HUES48 (cell line): ENCODE data around the gene ZNFX1.

Source experiments
- H3K27ac ChIP-seq: one replicate; pipeline ENCODE4 v1.7.0; 2013; ENCODE audit warnings: low read depth, low read length, inconsistent platforms
- H3K27me3 ChIP-seq: 2 replicates; pipeline ENCODE4 v1.6.1; 2013; ENCODE audit warnings: mild to moderate bottlenecking, low read length; ENCODE audit not compliant: control insufficient read depth, insufficient read depth
- H3K36me3 ChIP-seq: 2 replicates; pipeline ENCODE4 v1.6.1; 2013; ENCODE audit warnings: low read length; ENCODE audit not compliant: control insufficient read depth, insufficient read depth
- H3K4me1 ChIP-seq: 2 replicates; pipeline ENCODE4 v1.6.1; 2013; ENCODE audit warnings: mild to moderate bottlenecking, low read length; ENCODE audit not compliant: control insufficient read depth, insufficient read depth
- H3K4me3 ChIP-seq: 2 replicates; pipeline ENCODE4 v1.5.1; 2013; ENCODE audit warnings: mild to moderate bottlenecking, low read depth, low read length
- H3K9ac ChIP-seq: 2 replicates; pipeline ENCODE4 v1.6.1; 2013; ENCODE audit warnings: mild to moderate bottlenecking, low read depth, low read length, moderate library complexity
- H3K9me3 ChIP-seq: 2 replicates; pipeline ENCODE4 v1.6.1; 2013; ENCODE audit warnings: low read length; ENCODE audit not compliant: control insufficient read depth, insufficient read depth

The ZNFX1 gene

DNA sequence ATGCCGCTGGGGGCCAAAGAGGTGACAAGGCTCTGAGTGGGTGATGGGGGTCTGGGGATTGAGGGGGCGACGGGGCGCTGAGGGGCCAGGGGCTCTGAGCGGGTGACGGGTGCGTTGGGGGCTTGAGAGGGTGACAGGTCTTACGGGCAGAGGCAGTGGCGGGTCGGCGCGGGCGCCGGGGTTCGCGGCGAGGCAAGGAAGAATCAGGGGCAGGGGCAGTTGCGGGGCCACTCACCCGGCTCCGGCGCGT lies 146 bp downstream of the ZNFX1 start:
- Histone ChIP-seq H3K4me3 (peak overlapping the region; percentile 93), H3K9me3 (0 out of 2 replicates have a peak, but pooled peaks cover 7% of the 10 kb centered on the region), H3K36me3 (peaks cover 66% of the 10 kb centered on the region), H3K9ac (peak overlapping the region; percentile 99; the same call in 1 of the 2 replicates), H3K27ac (peak overlapping the region; percentile 98), H3K27me3 (no peaks in the 10 kb centered on the region), H3K4me1 (peaks cover 7% of the 10 kb centered on the region)

DNA sequence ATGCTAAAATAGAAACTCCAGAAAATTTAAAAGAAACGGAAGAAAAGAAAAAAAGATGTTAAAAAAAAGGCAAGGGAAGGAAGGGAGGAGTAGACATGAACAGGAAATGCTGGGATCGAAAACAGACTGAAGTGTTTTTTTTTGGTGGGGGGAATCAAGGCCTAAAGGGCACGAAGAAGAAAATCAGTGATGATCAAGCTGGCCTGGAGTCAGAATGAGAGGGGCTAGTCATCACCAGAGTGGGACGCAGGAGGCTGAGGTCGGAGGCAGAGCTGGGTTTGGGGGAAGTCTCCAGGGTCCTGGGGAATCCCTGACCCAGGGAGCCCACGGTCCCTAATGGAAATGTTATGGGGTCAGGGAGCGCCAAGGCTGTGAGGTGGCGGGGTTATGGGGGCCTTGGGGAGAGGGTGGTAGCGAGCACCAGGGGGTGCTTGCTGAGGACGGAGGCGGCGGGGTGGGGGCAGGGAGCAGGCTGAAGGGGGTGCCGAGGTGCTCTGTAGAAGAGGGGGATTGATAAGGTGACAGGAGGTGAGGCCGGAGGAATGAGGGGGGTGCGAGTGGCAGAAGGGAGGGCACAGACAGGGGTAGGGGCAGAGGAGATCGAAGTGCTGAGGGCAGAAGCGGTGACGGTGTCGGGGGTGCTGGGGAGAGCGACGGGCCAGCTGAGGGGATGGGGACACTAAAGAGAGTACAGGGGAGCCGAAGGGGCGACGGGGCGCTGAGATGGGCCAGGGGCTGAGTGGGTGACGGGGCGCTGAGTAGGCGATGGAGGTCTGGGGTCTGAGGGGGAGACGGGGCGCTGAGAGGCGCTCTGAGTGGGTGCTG lies 684 bp downstream of the ZNFX1 start:
- H3K36me3 ChIP-seq: peaks cover 65% of the 10 kb centered on the region
- H3K4me3 ChIP-seq: peak overlapping the region; percentile 93
- H3K4me1 ChIP-seq: peaks cover 3% of the 10 kb centered on the region; the same call in 1 of the 2 replicates
- H3K9ac ChIP-seq: no peak overlapping the region
- H3K27ac ChIP-seq: peak overlapping the region; percentile 98
- H3K9me3 ChIP-seq: 0 out of 2 replicates have a peak, but pooled peaks cover 7% of the 10 kb centered on the region
- no peaks in the 10 kb centered on the region for H3K27me3 ChIP-seq

DNA sequence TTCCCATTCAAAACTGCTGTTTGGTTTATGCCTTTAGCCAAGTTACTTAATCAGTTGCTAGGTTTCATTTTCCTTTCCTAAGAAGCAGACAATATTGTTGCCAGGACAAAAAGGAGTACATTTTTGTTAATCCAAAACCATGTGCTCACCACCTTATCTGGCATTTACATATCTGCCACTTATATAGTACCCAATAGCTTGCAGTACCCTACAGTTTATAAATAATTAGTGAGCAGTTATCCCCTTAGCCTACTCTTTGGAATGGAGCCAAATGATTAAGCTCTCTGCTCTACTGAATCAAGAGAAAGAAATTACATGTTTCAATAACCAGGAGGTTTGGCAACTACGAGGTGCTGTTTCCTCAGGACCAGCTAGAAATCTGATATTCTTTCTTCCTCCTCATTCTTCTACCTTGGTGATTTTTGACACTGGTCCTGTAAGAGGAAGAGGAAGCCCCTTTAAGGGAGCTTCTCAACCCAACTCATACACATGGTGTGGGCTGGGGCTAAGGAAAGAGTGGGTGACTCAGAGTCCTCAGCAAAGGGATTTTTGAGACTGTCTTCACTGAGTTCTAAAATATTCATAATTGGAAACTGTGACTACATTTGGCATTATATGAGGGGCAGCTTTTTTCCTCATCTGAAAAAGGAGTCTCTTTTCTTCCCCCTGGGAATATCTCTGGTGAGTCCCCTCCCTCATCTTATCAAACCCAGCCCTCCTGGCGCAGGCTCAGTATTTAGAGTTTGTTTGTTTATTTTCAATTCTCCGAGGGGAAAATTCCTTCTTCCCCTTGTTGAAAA lies 1.5 kb downstream of the ZNFX1 start:
- no peak overlapping the region for H3K9ac ChIP-seq
- peaks cover 63% of the 10 kb centered on the region for H3K36me3 ChIP-seq
- H3K4me3 ChIP-seq: peak overlapping the region; percentile 93
- 0 out of 2 replicates have a peak, but pooled peaks cover 7% of the 10 kb centered on the region for H3K9me3 ChIP-seq
- H3K4me1 ChIP-seq: peaks cover 3% of the 10 kb centered on the region; the same call in 1 of the 2 replicates
- H3K27ac ChIP-seq: no peak overlapping the region
- H3K27me3 ChIP-seq: no peaks in the 10 kb centered on the region

DNA sequence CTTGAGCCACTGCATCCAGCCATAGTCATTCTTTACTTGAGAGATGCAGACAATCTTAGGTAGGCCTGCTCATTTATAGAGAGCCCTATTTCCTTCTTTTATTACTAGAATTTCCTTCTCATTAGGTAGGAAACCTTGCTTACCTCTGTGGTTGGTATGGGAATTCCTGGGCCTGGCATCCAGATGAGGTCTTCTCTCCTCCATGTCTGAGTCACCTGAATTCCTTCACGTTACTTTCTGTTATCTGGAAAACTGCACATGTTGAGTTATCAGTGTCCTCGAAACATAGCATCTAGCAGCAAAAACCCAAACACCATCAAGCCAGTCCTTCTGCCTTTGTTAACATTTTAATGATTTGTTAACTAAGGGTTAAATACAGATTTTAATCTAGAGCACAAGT lies 2.2 kb downstream of the ZNFX1 start:
- Histone ChIP-seq H3K27me3 (no peaks in the 10 kb centered on the region), H3K4me1 (peaks cover 3% of the 10 kb centered on the region; the same call in 1 of the 2 replicates), H3K4me3 (no peak overlapping the region), H3K9ac (no peak overlapping the region), H3K27ac (no peak overlapping the region), H3K36me3 (peaks cover 63% of the 10 kb centered on the region), H3K9me3 (0 out of 2 replicates have a peak, but pooled peaks cover 7% of the 10 kb centered on the region)

DNA sequence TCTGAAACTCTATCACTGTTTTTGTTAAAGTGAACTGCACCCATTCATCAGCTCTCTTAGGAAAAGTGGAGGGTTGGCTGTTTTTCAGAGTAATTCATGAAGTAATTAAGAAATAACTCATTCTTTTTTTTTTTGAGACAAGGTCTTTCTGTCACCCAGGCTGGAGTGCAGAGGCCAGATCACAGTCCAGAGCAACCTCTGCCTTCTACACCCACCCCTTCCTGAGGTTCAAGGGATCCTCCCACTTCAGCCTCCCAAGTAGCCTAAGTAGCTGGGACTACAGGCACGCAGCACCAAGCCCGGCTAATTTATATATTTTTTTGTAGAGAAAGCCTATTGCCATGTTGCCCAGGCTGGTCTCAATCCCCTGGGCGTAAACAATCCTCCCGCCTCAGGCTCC lies 2.6 kb downstream of the ZNFX1 start:
- Histone ChIP-seq H3K9me3 (0 out of 2 replicates have a peak, but pooled peaks cover 4% of the 10 kb centered on the region), H3K9ac (no peak overlapping the region), H3K4me1 (peaks cover 3% of the 10 kb centered on the region; the same call in 1 of the 2 replicates), H3K4me3 (no peak overlapping the region), H3K27ac (no peak overlapping the region), H3K27me3 (no peaks in the 10 kb centered on the region), H3K36me3 (peaks cover 63% of the 10 kb centered on the region)

DNA sequence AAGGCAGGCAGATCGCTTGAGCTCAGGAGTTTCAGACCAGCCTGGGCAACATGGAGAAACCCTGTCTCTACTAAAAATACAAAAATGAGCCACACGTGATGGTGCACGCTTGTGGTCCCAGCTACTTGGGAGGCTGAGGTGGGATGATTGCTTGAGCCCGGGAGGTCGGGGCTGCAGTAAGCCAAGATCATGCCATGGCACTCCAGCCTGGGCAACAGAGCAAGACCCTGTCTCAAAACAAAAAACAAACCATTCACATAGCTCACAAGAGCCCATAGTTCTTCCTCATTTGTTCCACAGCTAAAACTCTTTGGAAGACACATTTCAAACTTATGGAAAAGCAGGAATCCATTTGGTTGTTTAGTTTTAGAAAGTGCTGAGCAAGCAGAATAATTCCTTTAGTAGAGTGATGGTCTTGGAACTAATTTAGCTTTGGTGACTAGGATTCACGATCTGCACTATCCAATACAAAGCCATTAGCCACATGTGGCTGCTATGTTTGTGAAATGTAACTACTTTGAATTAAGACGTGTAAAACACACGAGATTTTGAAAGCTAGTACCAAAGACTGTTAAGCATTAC lies 4.1 kb downstream of the ZNFX1 start:
- peaks cover 3% of the 10 kb centered on the region; the same call in 1 of the 2 replicates for H3K4me1 ChIP-seq
- H3K4me3 ChIP-seq: no peak overlapping the region
- no peaks in the 10 kb centered on the region for H3K9me3 ChIP-seq
- no peak overlapping the region for H3K27ac ChIP-seq
- peaks cover 63% of the 10 kb centered on the region for H3K36me3 ChIP-seq
- H3K9ac ChIP-seq: no peak overlapping the region
- H3K27me3 ChIP-seq: no peaks in the 10 kb centered on the region

DNA sequence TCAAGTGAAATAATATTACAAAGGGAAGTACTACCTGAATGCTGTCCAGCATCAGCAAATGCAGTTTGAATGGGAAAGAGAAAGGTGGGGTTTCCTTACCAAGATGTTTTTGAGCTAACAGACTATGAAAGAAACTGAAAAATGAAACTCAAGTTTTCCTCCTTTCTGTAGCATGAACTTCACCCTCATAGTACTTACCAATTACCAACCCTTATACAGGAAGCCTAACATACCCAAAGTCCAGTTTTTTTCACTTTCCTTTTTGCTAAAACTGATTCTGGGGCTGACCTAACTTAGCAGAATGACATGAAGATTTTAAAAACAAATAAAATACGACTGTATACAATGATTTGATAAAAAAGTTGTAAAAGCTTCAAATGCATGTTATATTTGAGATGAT lies 5.2 kb downstream of the ZNFX1 start:
- H3K36me3 ChIP-seq: peaks cover 63% of the 10 kb centered on the region
- no peak overlapping the region for H3K9ac ChIP-seq
- no peaks in the 10 kb centered on the region for H3K9me3 ChIP-seq
- no peak overlapping the region for H3K4me3 ChIP-seq
- no peaks in the 10 kb centered on the region for H3K27me3 ChIP-seq
- no peak overlapping the region for H3K27ac ChIP-seq
- H3K4me1 ChIP-seq: peaks cover 3% of the 10 kb centered on the region; the same call in 1 of the 2 replicates

DNA sequence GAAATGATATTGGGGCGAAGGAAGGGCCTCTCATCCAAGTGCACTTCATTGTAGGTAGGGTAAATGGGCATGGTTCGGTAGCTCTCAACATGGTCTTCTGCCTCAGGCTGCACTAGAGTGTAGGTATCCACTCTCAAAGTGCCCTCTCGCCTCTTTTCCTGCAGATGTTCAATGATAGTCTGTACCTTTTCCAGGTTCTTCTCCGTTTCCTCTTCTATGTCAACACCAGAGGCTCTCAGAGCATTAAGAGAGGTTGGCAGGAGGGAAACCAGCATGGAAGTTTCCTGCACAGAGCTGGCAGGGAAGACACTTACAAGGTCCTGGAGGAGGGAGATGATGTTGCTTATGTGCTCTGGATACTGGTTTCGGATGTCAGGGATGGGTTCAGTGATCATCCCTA lies 7.1 kb downstream of the ZNFX1 start:
- peaks cover 74% of the 10 kb centered on the region for H3K36me3 ChIP-seq
- H3K27ac ChIP-seq: no peak overlapping the region
- H3K4me1 ChIP-seq: no peaks in the 10 kb centered on the region

DNA sequence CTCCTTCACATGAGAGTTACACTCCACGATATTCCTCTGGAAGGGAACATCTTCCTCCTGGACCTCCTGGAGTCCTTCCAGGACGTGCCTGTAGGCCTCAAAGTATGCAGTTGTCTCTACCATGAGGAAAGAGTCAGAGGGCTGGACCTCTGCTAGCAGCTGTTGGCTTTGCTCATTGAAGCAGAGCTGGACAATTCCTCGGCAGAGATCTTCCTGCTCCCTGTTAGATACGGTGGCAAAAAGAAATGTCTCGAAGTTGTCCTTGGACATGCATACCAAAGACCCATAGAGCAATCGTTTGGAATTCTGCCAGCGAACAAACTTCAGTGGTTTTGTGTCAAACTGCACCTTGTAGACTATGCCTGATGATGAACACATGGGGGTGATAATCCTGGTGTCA lies 7.7 kb downstream of the ZNFX1 start:
- H3K9ac ChIP-seq: no peak overlapping the region
- H3K9me3 ChIP-seq: no peaks in the 10 kb centered on the region
- no peaks in the 10 kb centered on the region for H3K4me1 ChIP-seq
- H3K27me3 ChIP-seq: no peaks in the 10 kb centered on the region
- H3K36me3 ChIP-seq: peaks cover 74% of the 10 kb centered on the region
- no peak overlapping the region for H3K4me3 ChIP-seq
- H3K27ac ChIP-seq: no peak overlapping the region

More for the DNA sequence above, 7.1 kb downstream of the ZNFX1 start:
- no peak overlapping the region for H3K9ac ChIP-seq
- no peaks in the 10 kb centered on the region for H3K27me3 ChIP-seq
- no peaks in the 10 kb centered on the region for H3K9me3 ChIP-seq
- H3K4me3 ChIP-seq: no peak overlapping the region

DNA sequence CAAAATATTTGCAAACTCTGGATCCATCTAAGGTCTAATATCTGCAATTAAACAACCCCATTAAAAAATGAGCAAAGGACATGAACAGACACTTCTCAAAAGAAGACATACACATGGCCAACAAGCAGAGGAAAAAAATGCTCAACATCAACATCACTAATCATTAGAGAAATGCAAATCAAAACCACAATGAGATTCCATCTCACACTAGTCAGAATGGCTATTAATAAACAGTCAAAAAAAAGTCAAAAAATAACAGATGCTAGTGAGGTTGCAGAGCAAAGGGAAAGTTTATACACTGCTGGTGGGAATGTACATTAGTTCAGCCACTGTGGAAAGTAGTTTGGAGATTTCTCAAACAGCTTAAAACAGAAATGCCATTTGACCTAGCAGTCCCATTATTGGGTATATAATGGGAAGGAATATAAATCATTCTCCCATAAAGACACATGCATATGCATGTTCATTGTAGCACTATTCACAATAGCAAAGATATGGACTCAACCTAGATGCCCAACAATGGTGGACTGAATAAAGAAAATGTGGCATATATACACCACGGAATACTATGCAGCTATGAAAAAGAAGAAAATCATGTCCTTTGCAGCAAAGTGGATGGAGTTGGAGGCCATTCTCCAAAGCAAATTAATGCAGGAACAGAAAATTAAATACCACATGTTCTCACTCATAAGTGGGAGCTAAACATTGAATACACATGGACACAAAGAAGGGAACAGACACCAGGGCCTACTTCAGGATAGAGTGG lies 9.1 kb downstream of the ZNFX1 start:
- H3K27ac ChIP-seq: no peak overlapping the region
- H3K4me3 ChIP-seq: no peak overlapping the region
- no peak overlapping the region for H3K9ac ChIP-seq
- H3K9me3 ChIP-seq: no peaks in the 10 kb centered on the region
- H3K4me1 ChIP-seq: no peaks in the 10 kb centered on the region
- peaks cover 79% of the 10 kb centered on the region for H3K36me3 ChIP-seq
- H3K27me3 ChIP-seq: no peaks in the 10 kb centered on the region
